HPDE6-E6E7 (cell line): Measurements from ENCODE around the gene GCGR.

Experiments used
- DNase-seq: peaks from one replicate; pipeline ENCODE4 v3.0.0; 2011; ENCODE audit warnings: missing footprints; ENCODE audit errors: extremely low spot score

GCGR gene

DNA sequence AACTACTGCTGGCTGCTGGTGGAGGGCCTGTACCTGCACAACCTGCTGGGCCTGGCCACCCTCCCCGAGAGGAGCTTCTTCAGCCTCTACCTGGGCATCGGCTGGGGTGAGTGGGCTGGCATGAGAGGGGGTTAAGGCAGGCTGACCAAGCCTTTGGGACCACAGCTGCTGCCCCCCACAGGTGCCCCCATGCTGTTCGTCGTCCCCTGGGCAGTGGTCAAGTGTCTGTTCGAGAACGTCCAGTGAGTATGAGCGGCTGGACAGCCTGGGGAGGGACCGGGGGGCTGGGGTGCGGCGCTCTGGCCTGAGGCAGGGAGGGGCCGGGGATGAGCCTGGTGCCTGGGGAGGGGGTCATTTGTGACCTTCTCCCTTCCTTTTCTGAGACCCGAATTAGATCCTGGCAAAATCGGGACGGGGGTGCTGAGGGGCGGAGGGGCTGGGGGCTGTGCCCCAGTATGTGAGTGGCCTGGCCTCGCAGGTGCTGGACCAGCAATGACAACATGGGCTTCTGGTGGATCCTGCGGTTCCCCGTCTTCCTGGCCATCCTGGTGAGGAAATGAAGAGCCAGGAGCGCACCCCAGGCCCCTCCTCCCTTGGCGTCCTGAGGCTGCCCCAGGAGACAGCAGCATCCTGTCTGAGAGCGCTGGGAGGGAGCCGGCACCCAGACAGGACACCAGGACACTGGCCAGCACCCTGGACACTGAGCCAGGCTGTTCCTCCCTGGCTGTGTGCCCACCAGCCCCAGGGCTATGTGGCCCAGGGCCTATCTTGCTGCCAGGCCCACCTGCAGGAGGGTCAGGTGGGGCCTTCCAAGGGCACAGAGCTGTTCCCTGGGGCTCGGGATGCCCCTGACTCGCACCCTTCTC is 8.0 kb downstream of the GCGR start:
- no peak for DNase-seq

DNA sequence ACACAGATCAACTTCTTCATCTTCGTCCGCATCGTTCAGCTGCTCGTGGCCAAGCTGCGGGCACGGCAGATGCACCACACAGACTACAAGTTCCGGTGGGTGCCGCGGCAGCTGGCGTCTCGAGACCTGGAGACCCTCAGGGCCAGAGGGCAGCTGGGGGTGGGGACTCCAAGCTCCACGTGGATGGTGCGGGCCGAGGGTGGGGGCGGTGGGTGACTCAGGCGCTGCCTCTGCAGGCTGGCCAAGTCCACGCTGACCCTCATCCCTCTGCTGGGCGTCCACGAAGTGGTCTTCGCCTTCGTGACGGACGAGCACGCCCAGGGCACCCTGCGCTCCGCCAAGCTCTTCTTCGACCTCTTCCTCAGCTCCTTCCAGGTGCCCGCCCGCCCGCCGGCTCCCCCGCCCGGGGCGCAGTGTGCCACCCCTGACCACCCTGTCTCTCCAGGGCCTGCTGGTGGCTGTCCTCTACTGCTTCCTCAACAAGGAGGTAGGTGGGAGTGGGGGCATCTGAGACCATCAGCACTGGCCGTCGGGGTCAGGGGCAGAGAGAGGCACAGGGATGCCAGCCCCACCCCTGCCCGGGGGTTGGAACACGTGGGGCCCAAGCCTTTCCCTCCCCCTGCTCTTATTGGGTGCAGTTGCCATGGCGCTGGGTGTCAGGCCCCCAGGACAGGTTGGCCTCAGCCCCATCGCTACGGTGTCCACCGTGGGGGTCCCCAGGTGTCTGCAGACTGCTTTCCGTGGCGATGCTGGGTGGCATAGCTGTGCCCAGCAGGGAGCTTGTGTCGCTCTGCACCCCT is 8.8 kb downstream of the GCGR start:
- no peak for DNase-seq

DNA sequence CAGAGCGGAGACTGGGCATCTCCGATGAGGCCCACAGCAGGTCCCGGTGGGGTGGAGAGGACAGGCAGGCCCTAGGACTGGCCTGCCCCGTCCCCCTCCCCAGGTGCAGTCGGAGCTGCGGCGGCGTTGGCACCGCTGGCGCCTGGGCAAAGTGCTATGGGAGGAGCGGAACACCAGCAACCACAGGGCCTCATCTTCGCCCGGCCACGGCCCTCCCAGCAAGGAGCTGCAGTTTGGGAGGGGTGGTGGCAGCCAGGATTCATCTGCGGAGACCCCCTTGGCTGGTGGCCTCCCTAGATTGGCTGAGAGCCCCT is 9.4 kb downstream of the GCGR start:
- DNase-seq, result no peak

DNA sequence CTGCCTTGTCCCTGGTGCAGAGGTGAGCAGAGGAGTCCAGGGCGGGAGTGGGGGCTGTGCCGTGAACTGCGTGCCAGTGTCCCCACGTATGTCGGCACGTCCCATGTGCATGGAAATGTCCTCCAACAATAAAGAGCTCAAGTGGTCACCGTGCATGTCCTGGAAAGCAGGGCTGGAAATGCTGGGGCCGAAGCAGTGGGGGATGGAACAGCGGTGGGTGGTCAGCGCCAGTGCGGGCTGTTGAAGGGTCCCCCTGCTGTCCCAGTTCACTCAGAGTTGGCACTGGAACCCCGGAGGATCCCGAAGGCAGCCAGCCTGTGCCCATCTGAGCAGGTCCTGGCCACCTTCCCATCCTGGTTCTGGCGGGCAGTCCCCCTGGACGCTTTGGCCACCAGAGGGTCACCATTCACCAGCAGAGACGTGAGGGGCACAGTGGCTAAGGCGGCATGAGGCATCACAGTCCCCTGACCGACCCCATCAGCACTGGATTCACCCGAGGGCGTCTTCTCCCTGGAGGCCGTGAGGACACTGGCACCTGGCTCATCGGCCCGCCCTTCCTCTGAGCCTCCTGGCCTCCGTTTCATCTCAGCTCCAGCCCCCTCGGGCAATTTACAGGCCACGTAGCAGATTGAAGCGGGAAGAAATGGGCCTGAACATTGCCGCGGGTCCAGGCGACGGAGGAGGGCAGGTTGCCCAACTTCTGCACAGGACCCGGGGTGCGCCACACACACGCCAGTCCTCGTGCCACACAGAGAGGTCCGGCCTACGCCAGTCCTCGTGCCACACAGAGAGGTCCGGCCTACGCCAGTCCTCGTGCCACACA is 10.1 kb downstream of the GCGR start:
- no peak for DNase-seq

DNA sequence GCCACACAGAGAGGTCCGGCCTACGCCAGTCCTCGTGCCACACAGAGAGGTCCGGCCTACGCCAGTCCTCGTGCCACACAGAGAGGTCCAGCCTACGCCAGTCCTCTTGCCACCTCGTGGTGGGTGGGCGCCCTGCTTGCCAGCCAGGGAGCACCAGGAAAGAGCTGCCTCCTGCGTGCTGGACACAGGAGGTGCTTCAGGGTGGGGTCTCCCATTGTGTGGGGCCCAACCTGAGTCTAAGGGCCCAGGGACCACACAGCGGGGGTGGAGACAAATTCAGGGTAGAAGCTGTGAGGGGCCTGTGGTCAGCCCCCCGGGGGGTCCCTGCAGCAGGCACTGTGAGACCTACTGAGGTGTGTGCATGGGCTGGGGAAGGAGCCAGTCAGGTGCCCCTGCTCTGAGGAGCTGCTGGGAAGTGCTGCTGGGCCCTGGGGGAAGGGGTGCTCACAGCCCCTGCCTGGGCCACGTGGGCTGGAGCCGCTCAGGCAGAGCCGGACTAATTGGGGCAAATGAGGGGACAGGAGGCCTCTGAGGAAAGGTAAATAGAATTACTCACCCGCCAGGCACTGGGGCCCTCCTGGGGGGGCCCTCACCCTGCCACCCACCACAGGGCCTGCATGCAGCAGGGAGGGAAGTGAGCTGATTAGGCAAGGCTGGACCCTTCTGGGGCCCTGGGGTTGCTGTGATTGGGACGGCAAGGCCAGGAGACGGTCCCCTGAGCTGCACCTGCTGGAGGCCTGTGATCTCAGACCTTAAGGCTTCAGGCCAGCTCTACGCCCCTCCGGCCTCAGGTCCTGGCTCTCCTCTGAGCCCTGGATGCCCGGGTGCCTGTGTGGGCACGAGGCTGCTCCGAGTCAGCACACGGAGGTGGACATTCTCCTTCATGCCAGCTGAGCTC is 11.0 kb downstream of the GCGR start:
- no peak for DNase-seq

DNA sequence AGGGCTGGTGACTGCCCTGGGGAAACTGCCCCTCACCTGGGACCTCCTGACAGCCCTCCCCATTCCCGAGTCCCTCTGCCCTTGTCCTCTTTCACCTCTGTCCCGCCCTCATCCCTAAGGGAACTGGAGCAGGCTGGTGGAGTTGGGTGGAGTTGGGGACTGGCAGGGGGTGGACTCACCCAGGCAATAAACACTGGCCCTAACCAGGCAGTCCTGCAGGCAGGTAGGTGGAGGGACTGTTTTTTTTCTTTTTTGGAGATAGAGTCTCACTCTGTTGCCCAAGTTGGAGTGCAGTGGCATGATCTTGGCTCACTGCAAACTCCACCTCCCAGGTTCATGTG is 11.7 kb downstream of the GCGR start:
- no peak for DNase-seq

DNA sequence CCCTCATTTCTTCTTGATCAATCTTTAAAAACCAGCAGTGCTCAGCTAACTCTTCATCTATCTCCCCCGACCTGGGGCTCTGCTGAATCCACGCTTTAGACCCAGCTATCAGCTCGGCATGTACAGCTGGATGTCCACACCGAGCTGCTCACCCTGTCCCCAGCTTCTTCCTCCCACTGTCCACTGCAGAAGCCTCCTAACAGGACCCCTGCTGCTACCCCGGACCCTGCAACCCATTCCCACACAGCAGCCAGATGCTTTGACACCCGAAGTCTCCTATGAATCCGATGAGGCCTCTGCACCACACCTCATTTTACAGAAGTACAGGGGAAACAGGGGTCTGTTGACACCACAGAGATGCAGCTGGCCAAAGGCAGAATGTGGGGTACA is 13.8 kb downstream of the GCGR start:
- no peak for DNase-seq

DNA sequence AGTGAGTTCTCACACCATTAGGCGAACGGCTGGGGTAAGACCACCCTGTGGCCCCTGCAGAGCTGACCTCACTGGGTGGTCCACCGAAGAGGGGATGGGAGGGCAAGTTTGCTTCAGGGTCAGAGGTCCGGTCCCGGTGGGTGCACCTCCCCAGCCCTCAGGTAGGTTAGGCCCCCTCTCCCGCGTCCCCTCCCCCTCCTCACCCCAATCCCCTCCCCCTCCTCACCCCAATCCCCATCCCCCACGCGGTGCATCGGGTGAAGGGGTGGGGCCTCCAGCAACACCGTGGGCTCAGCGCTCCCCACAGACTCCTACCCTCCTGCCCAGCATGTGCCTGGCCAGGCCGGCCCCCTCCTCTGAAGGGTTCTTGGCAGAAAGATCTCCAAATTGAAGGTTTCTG is 15.8 kb downstream of the GCGR start:
- no peak for DNase-seq

DNA sequence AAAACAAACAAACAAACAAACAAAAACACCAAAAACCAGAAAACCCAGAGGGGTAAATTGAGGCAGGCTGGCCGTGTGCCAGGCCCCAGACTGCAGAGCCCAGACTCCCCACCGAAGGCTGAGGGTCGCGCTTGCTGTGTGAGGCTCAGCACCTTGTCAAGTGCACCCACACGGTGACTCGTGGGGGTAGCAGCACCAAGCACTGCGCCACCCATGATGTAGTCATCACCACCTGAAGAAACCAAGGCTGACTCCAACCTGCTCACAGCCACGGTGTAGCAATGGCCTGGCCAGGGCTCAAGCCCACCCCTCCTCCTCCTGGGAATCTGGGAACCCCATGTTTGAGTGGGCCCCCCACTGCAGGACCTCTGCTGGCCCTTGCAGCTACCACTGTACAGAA is 17.2 kb downstream of the GCGR start:
- no peak for DNase-seq

DNA sequence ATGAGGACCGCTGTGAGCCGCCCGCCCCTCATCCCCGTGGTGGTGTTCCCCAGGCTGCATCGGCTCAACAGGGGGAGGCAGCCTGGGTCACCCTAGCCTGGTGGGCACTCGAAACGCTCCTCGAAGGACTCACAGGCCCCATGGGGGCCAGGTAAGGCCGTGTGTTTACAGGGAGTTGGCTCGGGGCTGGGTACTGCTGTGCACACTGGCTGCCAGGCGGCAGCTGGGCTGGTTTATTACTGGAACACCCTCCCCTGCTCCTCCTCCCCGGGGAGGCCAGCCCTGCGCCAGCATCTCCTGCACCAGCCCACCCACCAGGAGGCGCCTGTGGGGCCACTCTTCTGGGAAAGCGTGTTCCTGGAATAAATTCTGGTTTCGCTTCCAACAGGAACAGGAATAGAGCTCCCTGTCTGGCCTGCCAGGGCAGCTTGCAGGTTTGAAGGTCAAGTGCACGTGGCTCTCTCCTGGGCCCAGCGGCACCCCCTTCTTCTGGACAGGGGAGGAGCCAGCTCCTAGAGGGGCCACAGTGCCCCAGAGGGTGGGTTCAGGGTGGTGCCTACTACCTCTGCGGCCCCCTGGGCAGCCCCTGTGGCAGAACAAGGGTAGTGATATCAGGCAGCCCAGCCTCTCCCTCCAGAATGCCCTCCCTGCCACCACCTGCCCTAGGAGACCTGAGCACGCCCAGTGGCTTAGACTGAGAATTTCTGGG is 17.8 kb downstream of the GCGR start:
- peak; percentile 81 for DNase-seq

DNA sequence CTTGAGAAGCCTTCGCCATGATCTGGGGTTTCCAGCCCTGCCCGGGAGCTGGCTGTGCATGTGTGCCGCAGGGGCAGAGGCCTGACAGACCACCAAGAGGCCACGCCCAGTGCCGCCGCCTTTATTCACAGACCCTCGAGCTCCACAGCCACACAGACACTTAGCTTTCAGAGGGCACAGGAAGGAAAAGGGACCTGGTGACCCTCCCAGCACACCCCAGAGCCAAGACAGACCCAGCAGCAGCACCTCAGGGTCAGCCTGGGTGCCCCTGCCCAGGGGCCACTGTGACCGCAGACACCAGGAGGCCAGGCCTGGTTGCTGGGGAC is 18.3 kb downstream of the GCGR start:
- DNase-seq, result no peak

DNA sequence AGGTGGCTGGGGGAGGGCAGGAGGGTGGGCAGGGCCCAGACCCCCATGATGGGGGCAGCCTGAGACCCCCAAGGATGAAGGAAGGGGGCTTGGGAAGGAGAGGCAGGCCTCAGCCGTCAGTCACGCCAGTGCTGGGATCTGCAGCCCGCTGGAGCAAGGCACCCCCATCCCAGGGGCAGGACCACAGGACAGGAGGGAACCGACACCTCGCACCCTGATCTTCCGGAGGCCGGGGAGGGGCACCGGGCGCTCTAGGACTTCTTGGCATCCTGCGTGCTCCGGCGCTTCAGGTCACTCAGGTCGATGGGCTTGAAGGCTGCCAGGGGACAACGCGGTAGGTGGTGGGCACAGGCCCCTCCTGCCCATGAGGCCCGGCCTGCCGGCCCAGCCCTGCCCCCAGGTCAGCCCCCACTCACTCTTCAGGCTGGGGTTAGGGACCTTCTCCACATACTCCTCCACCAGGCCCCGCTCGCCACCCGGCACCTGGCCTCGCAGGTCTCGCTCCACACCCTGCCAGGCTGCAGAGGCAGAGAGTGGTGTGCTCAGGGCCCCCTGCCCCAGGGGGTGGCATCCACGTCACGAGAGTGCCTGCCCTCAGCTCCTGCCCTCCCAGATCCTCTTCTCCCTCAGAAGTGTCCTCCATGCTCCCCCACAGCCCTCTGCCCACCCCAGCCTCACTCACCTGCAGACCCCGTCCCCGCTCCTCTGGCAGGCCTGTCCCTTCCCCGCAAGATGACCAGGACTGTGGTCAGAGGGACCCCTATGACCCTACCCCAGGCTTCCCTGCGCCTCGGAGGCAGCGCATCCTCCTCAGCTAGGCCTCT is 19.3 kb downstream of the GCGR start:
- DNase-seq, result no peak

DNA sequence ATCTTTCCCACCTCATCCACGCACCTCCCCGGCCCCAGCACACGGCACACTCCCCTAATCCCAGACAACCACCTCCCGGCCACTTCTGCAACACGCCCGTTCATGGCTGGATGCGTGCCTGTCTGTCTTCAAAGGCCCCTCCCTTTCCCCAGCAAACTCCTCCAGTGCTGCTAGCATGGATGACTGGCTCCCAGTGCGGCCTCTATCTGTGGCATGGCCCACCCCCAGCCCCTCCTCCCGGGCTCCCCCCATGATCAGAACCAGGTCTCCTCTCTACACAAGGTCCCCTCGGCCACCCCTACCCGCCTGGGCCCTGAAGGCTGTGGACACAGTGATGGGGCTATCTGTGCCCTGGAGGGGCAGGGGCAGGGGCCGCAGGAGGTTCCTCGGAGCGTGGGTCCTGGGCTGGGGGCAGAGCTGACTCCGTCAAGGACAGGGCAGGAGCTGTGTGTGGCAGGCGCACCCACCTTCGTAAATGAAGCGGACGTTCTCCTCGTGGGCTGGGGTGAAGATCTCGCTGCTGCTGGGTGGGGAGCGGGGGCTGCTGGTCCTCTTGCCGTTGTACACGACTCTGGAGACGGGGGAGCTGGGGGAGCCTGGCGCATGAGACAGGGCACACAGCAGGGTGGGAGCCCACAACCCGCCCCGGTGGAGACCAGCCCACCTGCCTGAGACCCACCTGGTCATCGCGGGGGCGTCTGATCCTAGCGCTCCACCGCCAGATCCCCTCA is 20.0 kb downstream of the GCGR start:
- no peak for DNase-seq

DNA sequence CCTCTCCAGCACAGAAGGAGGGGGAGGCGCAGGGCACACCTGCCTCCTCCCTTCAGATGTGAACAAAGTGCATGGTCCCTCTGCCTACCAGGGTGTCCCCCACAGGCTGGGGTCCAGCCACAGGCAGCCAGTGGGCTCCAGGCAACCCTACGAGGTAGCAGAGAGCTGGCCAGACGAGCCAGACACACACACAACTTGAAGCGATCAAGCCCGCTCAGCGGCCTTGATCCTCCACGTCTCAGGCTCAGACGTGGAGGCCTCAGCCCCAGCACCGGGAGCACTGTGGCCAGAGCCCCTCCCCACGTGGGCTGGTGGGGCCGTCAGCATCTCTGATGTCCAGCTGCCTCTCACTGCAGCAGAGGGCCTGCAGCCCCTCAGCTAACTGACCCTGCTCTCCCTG is 20.6 kb downstream of the GCGR start:
- no peak for DNase-seq

DNA sequence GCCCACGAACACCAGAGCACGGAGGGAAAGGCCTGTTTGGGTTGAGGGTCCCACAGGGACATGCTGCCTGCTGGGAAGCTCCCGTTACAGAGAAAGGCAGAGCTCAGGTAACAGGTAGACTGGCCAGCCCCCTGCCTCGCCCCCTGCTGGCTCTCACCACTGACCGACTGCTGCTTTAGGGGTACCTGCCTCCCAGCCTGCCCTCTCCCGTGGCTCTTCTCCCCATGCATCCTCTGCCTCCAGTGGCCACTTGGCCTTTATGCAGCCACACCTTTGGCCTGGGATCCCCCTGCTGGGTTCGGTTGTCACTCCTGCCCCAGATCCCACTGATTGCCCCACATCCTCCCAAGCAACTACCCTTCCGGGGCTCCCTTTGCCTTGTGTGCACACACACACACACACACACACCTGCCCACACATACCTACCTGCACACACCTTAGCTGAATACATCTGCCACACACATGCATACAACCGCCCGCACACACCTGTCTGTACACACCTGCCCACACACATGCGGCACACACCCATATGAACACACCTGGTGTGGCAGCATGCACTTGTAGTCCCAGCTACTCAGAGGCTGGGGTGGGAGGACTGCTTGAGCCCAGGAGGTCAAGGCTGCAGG is 22.0 kb downstream of the GCGR start:
- no peak for DNase-seq

DNA sequence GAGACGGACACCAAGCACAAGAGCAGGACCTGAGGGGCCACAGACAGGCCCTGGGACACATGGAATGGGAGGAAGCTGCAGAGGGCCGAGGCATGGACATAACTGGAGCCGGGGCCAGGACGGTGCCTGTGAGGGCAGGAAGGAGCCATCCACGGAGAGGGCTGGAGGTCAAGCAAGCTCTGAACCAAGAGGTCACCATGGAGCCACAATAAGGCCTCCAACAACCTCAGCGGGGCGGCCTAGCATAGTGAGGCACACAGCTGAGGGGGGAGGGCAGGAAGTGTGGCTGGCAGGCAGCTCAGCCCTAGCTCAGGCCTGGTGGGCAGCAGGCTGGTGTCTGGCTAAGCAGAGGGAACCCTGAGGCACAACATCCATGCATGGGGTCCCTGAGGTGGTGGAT is 24.7 kb downstream of the GCGR start:
- DNase-seq, result no peak

DNA sequence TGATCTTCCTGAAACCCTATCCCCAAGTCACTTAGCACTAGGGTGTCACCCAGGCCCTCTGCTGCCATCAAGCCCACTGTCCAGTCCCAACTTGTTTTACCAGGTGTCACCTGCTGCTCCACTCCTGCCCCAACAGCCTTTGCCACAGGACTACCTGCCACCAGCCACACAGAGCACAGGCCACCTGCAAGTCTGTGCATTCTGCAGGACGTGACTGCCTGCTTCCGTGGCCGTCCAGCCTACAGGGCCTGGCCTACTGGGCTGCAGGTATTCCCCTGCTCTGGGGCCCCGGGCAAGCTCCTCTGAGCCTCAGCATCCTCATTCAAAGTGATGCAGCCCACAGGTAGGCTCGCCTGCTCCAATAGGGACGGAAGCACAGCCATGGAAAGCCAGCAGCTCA is 25.9 kb downstream of the GCGR start:
- DNase-seq, result no peak

DNA sequence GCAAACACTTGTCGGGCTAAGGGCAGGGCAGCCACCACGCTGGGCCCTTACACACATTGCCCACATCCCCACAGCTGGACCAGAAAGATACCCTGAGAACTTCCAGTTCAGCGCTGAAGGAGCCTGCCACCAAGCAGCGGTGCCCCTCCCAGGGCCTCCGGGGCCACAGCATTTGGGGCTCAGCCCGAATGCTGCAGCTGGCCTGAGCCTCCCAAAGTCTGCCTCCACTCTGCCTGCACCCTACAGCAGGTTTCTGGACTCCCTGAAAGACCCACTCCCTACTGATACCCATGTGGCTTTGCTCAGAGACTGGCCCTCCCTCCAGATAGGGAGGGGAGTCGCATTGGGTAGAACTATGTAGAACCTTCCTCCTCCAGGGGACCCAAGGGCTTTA is 27.6 kb downstream of the GCGR start:
- no peak for DNase-seq

DNA sequence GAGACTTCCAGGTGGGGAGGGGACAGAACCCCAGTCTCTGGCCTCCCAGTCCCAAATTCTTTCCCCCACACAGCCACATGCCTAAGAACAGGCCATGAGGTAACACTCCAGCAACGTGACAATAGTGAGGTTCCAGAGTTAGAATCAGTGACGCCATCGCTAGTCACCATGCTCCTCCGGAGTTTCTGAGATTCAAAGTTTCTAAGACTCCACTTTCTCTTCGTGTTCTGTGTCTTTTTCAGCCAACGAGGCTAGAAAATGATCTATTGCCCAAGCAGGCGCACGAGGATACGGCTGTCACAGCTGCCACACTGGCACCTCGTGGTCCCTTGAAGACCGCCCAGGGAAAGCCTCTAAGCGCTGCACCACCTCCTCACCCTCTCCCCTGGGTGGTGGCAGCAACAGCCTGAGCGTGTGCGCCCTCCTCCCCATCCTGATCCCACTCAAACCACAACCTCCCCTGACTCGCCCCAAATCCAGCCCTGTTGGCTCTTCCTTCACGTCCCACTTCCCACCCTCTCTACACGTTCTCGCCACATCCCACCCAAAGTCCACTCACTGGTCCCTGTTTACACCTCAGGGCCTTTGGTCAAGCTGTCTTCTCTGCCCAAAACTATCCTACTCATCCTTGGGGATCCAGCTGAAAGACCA is 28.1 kb downstream of the GCGR start:
- no peak for DNase-seq
